IMR-90 (cell line): Measurements from ENCODE around the gene DARS1. TPM values are rescaled to one million over a fixed set of nuclear protein-coding genes. Genes with fewer than 3 reads are reported as not detected.

Source experiments
- ATAC-seq: fragments of 200-7000 bp; cut with Tn5 transposase; 2 replicates; pipeline ENCODE4 v1.9.1; 2020; ENCODE audit warnings: low read depth, mild to moderate bottlenecking, moderate library complexity
- BruUV-seq: library from RNA; stranded (reverse); fragments of 400-500 nt; replicated peaks from 2 replicates; lab custom pipeline; 2021; lab: Mats Ljungman, UMichigan
- CTCF ChIA-PET: fragments of 300-600 bp; formaldehyde crosslinking; extraction: SDS; loops from one replicate; lab custom pipeline; 2021; ENCODE audit warnings: antibody characterized with exemption; lab: Yijun Ruan, JAX
- POLR2A ChIA-PET: fragments of 300-600 bp; sonication (Branson Sonifier 250); formaldehyde crosslinking; loops from one replicate; lab custom pipeline; 2022; ENCODE audit warnings: antibody characterized with exemption; ENCODE audit not compliant: unreplicated experiment; lab: Charles Lee
- DNase-seq: peaks from one replicate; pipeline ENCODE4 v3.0.0; 2013
- H2AFZ ChIP-seq: replicated peaks from 2 replicates; pipeline ENCODE3; 2013; ENCODE audit warnings: low read length, mild to moderate bottlenecking; ENCODE audit not compliant: poor library complexity
- H2AK5ac ChIP-seq: 2 replicates; pipeline ENCODE4 v1.6.1; 2013; ENCODE audit warnings: low read depth, low read length, inconsistent platforms
- H2AK9ac ChIP-seq: replicated peaks from 2 replicates; pipeline ENCODE3; 2013; ENCODE audit warnings: mild to moderate bottlenecking, low read depth, low read length, moderate library complexity; ENCODE audit not compliant: poor library complexity
- H2BK120ac ChIP-seq: 2 replicates; pipeline ENCODE4 v1.6.1; 2013; ENCODE audit warnings: low read depth, low read length, inconsistent platforms
- H2BK15ac ChIP-seq: 3 replicates; pipeline ENCODE4 v1.6.1; 2013; ENCODE audit warnings: low read depth, low read length, inconsistent platforms
- H2BK20ac ChIP-seq: 2 replicates; pipeline ENCODE4 v1.6.1; 2013; ENCODE audit warnings: low read depth, mild to moderate bottlenecking, inconsistent platforms, low read length, moderate library complexity
- H2BK5ac ChIP-seq: 2 replicates; pipeline ENCODE4 v1.6.1; 2013; ENCODE audit warnings: mild to moderate bottlenecking, low read depth, low read length, inconsistent platforms; ENCODE audit not compliant: poor library complexity, severe bottlenecking
- H3K14ac ChIP-seq: replicated peaks from 2 replicates; pipeline ENCODE4 v1.6.1; 2013; ENCODE audit warnings: low read depth, low read length, inconsistent platforms
- H3K18ac ChIP-seq: 2 replicates; pipeline ENCODE4 v1.6.1; 2013; ENCODE audit warnings: low read depth, low read length, control low read depth
- H3K23ac ChIP-seq: 2 replicates; pipeline ENCODE4 v1.6.1; 2013; ENCODE audit warnings: low read depth, low read length, inconsistent platforms
- H3K27ac ChIP-seq: 2 replicates; pipeline ENCODE4 v1.5.1; 2013; ENCODE audit warnings: mild to moderate bottlenecking, control low read depth, low read length; ENCODE audit not compliant: insufficient read depth
- H3K27me3 ChIP-seq: 2 replicates; pipeline ENCODE4 v1.6.1; 2013; ENCODE audit warnings: low read length; ENCODE audit not compliant: control insufficient read depth, insufficient read depth
- H3K36me3 ChIP-seq: 2 replicates; pipeline ENCODE4 v1.6.1; 2013; ENCODE audit warnings: low read length, mixed read lengths; ENCODE audit not compliant: control insufficient read depth, insufficient read depth
- H3K4ac ChIP-seq: 2 replicates; pipeline ENCODE4 v1.6.1; 2013; ENCODE audit warnings: low read depth, low read length, inconsistent platforms
- H3K4me1 ChIP-seq: 2 replicates; pipeline ENCODE4 v1.6.1; 2013; ENCODE audit warnings: low read length, mixed read lengths; ENCODE audit not compliant: control insufficient read depth, insufficient read depth
- H3K4me2 ChIP-seq: 2 replicates; pipeline ENCODE4 v1.6.1; 2013; ENCODE audit warnings: low read depth, mild to moderate bottlenecking, control low read depth, low read length, moderate library complexity
- H3K4me3 ChIP-seq: 2 replicates; pipeline ENCODE4 v1.5.1; 2013; ENCODE audit warnings: low read depth, mild to moderate bottlenecking, control low read depth, low read length, moderate library complexity; ENCODE audit not compliant: insufficient read depth
- H3K56ac ChIP-seq: 2 replicates; pipeline ENCODE4 v1.6.1; 2013; ENCODE audit warnings: low read length, inconsistent platforms; ENCODE audit not compliant: insufficient read depth; ENCODE audit errors: extremely low read depth
- H3K79me1 ChIP-seq, 2 experiments: 2 replicates each; pipeline ENCODE4 v1.6.1; 2013; ENCODE audit warnings: low read length in 2 of 2, inconsistent platforms in 1 of 2, low read depth in 1 of 2
- H3K9ac ChIP-seq: 2 replicates; pipeline ENCODE4 v1.6.1; 2013; ENCODE audit warnings: low read depth, low read length, control low read depth
- H3K9me1 ChIP-seq: 2 replicates; pipeline ENCODE4 v1.6.1; 2013; ENCODE audit warnings: low read length, inconsistent platforms; ENCODE audit not compliant: insufficient read depth
- H3K9me3 ChIP-seq: 2 replicates; pipeline ENCODE4 v1.6.1; 2013; ENCODE audit warnings: low read length; ENCODE audit not compliant: control insufficient read depth, insufficient read depth
- H4K20me1 ChIP-seq: 2 replicates; pipeline ENCODE4 v1.6.1; 2013; ENCODE audit warnings: low read length, inconsistent platforms; ENCODE audit not compliant: insufficient read depth
- H4K5ac ChIP-seq: 2 replicates; pipeline ENCODE4 v1.6.1; 2013; ENCODE audit warnings: mild to moderate bottlenecking, low read depth, low read length, control low read depth
- H4K8ac ChIP-seq, 2 experiments: 2 replicates each; pipeline ENCODE4 v1.6.1; 2013; ENCODE audit warnings: low read depth in 2 of 2, low read length in 2 of 2, control low read depth in 1 of 2, inconsistent platforms in 1 of 2
- H4K91ac ChIP-seq: 2 replicates; pipeline ENCODE4 v1.6.1; 2013; ENCODE audit warnings: low read depth, low read length, inconsistent platforms; ENCODE audit not compliant: insufficient read depth
- BHLHE40 ChIP-seq: fragments of 150-350 bp; IDR thresholded peaks from 2 replicates; pipeline ENCODE4 v1.6.1; 2016; ENCODE audit warnings: mild to moderate bottlenecking, low read depth, low read length
- CEBPB ChIP-seq: IDR thresholded peaks from 2 replicates; pipeline ENCODE4 v1.6.1; 2012; ENCODE audit warnings: low read depth, low read length, improper control_type of control experiment
- CHD1 ChIP-seq: IDR thresholded peaks from 2 replicates; pipeline ENCODE4 v1.6.1; 2012; ENCODE audit warnings: low read depth, low read length, improper control_type of control experiment
- ELK1 ChIP-seq: fragments of 150-350 bp; IDR thresholded peaks from 2 replicates; pipeline ENCODE4 v1.6.1; 2016; ENCODE audit warnings: low read depth, mild to moderate bottlenecking, low read length, moderate library complexity, borderline replicate concordance
- FOS ChIP-seq: fragments of 150-350 bp; IDR thresholded peaks from 2 replicates; pipeline ENCODE4 v1.6.1; 2016; ENCODE audit warnings: low read depth, low read length
- MAFK ChIP-seq: IDR thresholded peaks from 2 replicates; pipeline ENCODE4 v1.6.1; 2012; ENCODE audit warnings: low read depth, low read length, improper control_type of control experiment
- MAZ ChIP-seq: IDR thresholded peaks from 2 replicates; pipeline ENCODE4 v1.6.1; 2012; ENCODE audit warnings: low read depth, mild to moderate bottlenecking, low read length, improper control_type of control experiment, moderate library complexity, borderline replicate concordance
- MXI1 ChIP-seq: IDR thresholded peaks from 2 replicates; pipeline ENCODE4 v1.6.1; 2012; ENCODE audit warnings: low read depth, mild to moderate bottlenecking, low read length, moderate library complexity, borderline replicate concordance
- NFE2L2 ChIP-seq: fragments of 150-350 bp; IDR thresholded peaks from 2 replicates; pipeline ENCODE4 v1.6.1; 2016; ENCODE audit warnings: low read depth, mild to moderate bottlenecking, low read length
- POLR2A ChIP-seq: IDR thresholded peaks from 2 replicates; pipeline ENCODE4 v1.6.1; 2012; ENCODE audit warnings: mild to moderate bottlenecking, low read depth, low read length
- RAD21 ChIP-seq: IDR thresholded peaks from 2 replicates; pipeline ENCODE4 v1.6.1; 2012; ENCODE audit warnings: low read length, improper control_type of control experiment
- RFX5 ChIP-seq: IDR thresholded peaks from 2 replicates; pipeline ENCODE4 v1.8.0; 2012; ENCODE audit warnings: low read depth, mild to moderate bottlenecking, low read length, moderate library complexity
- SMC3 ChIP-seq: fragments of 150-350 bp; IDR thresholded peaks from 2 replicates; pipeline ENCODE4 v1.6.1; 2016; ENCODE audit warnings: low read depth, mild to moderate bottlenecking, antibody characterized with exemption, low read length, moderate library complexity
- WGBS, 2 experiments: methylation state at CpG; one replicate each; pipeline versions ENCODE4 v1.1.5 to v1.1.7; 2013; ENCODE audit warnings: missing lambda C conversion rate in 2 of 2; ENCODE audit not compliant: insufficient read length in 1 of 2; ENCODE audit errors: extremely low coverage in 2 of 2; 5-methylcytosine and 5-hydroxymethylcytosine counted together
- dilution Hi-C: fragments of 300-500 bp; cut with HindIII; formaldehyde crosslinking; loops from one replicate; pipeline ENCODE4 v1.14.3; 2018; ENCODE audit warnings: low sequenced_read_pairs; ENCODE audit not compliant: unreplicated experiment
- in situ Hi-C: fragments of 300-500 bp; cut with MboI; formaldehyde crosslinking; loops from 3 replicates; pipeline ENCODE4 v1.14.3; 2019; ENCODE audit warnings: low sequenced_read_pairs, inconsistent platforms, mixed read lengths
- intact Hi-C: fragments of 100-400 bp; cut with micrococcal nuclease; formaldehyde crosslinking; loops from 2 replicates; pipeline ENCODE4 v1.10.0; 2022
- polyA plus RNA-seq, 3 experiments: library from polyadenylated mRNA; depleted of rRNA; stranded (reverse); fragments of >200 nt; gene quantifications; 2 replicates each; pipeline ENCODE4 v1.2.3, GENCODE V29; 2012; ENCODE audit warnings: low replicate concordance in 1 of 3
- total RNA-seq: library from RNA; depleted of rRNA; stranded (reverse); fragments of >200 nt; gene quantifications from 2 replicates; pipeline ENCODE4 v1.2.3, GENCODE V29; 2012
- TF ChIP-seq, protein P1 (sequence below): fragments of 150-350 bp; IDR thresholded peaks from 2 replicates; pipeline ENCODE4 v1.6.1; 2017; ENCODE audit warnings: mild to moderate bottlenecking, antibody characterized with exemption, low read length, low read depth
- TF ChIP-seq, protein P2 (sequence below): conservative IDR thresholded peaks from 2 replicates; pipeline ENCODE4 v1.5.1; 2012; ENCODE audit warnings: mild to moderate bottlenecking, low read depth, low read length, improper control_type of control experiment

DARS1 gene
- total and polyA plus RNA-seq, 2 of the 4 experiments (the other 2 are of a cell fraction), result 56.5 to 66.5 TPM

DNA sequence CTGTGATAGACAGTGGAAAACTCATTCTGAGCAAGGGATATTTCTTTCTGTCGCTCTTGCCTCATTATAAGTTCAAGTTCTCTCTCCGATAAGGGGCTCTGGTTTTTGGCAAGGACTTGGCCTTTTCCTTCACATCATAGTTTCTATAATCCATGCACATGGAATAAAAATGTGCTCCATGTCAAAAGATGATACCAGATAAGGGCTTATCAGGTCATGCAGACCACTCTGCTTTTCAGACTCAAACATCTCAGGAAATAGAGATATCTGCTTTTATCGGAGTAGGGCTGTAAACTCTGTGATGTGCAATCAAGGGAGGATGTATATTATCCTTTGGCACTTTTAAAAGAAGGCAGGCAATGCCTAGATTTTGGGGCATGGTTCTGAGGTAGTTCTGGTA lies 45.0 kb upstream of the DARS1 start:
- H3K4ac ChIP-seq, result no peak overlapping the region
- H3K27me3 ChIP-seq, result peaks cover 9% of the 10 kb centered on the region; the same call in 1 of the 2 replicates
- H3K4me3 ChIP-seq, result no peak overlapping the region
- TF ChIP-seq MAFK (no peak), MAZ (no peak), RFX5 (no peak), CHD1 (no peak), POLR2A (no peak), CEBPB (no peak), BHLHE40 (no peak), RAD21 (no peak), FOS (no peak), ELK1 (no peak), SMC3 (no peak), MXI1 (no peak), NFE2L2 (no peak)
- TF ChIP-seq, protein P1, sequence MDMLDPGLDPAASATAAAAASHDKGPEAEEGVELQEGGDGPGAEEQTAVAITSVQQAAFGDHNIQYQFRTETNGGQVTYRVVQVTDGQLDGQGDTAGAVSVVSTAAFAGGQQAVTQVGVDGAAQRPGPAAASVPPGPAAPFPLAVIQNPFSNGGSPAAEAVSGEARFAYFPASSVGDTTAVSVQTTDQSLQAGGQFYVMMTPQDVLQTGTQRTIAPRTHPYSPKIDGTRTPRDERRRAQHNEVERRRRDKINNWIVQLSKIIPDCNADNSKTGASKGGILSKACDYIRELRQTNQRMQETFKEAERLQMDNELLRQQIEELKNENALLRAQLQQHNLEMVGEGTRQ, result no peak
- TF ChIP-seq, protein P2, sequence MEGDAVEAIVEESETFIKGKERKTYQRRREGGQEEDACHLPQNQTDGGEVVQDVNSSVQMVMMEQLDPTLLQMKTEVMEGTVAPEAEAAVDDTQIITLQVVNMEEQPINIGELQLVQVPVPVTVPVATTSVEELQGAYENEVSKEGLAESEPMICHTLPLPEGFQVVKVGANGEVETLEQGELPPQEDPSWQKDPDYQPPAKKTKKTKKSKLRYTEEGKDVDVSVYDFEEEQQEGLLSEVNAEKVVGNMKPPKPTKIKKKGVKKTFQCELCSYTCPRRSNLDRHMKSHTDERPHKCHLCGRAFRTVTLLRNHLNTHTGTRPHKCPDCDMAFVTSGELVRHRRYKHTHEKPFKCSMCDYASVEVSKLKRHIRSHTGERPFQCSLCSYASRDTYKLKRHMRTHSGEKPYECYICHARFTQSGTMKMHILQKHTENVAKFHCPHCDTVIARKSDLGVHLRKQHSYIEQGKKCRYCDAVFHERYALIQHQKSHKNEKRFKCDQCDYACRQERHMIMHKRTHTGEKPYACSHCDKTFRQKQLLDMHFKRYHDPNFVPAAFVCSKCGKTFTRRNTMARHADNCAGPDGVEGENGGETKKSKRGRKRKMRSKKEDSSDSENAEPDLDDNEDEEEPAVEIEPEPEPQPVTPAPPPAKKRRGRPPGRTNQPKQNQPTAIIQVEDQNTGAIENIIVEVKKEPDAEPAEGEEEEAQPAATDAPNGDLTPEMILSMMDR, result no peak
- peaks cover under 1% of the 10 kb centered on the region; the same call in 1 of the 2 replicates for H3K4me1 ChIP-seq
- BruUV-seq, result no TSS peak
- no peak overlapping the region for H2BK120ac ChIP-seq
- no peak overlapping the region for H2AK5ac ChIP-seq
- H3K18ac ChIP-seq, result no peak overlapping the region
- no peak overlapping the region for H4K5ac ChIP-seq
- no peak overlapping the region for H3K4me2 ChIP-seq
- H4K8ac ChIP-seq, result no peak overlapping the region
- H3K36me3 ChIP-seq, result no peaks in the 10 kb centered on the region
- ChIA-PET CTCF (no interaction called here), POLR2A (no interaction called here)
- H3K14ac ChIP-seq, result no peak overlapping the region
- dilution Hi-C loops (no loop called here), intact Hi-C loops (no loop called here), in situ Hi-C loops (no loop called here)
- no peak overlapping the region for H2BK20ac ChIP-seq
- H2AFZ ChIP-seq, result no peak overlapping the region
- no peak overlapping the region for H3K27ac ChIP-seq
- no peak overlapping the region for H2AK9ac ChIP-seq
- no peak for DNase-seq
- no peak for ATAC-seq
- H3K79me1 ChIP-seq, result no peaks in the 10 kb centered on the region
- no peak overlapping the region for H3K56ac ChIP-seq
- no peak overlapping the region for H3K9ac ChIP-seq
- no peak overlapping the region for H3K23ac ChIP-seq
- no CpG with 5 or more reads among the region's 3 CpGs for WGBS, 2 experiments
- H4K20me1 ChIP-seq, result no peaks in the 10 kb centered on the region
- no peaks in the 10 kb centered on the region for H3K9me1 ChIP-seq
- H4K91ac ChIP-seq, result no peak overlapping the region
- no peak overlapping the region for H2BK15ac ChIP-seq
- no peak overlapping the region for H2BK5ac ChIP-seq
- no peaks in the 10 kb centered on the region for H3K9me3 ChIP-seq
